OCI-LY1 (cell line): ENCODE measurements around the gene RIPK3.
"Not testable (repeated sequence)": the region's sequence is repeated elsewhere in the genome, so short reads cannot be mapped to it uniquely, and the experiment has no call there.

ENCODE experiments used
- H2AFZ ChIP-seq: fragments of 200-600 bp; sonication (generic), shearing (Covaris generic); 2 replicates; pipeline ENCODE4 v1.6.0; 2014; ENCODE audit warnings: antibody characterized with exemption, mild to moderate bottlenecking, low read length
- H3F3A ChIP-seq: fragments of 200-600 bp; sonication (generic), shearing (Covaris generic); 2 replicates; pipeline ENCODE4 v1.6.0; 2014; ENCODE audit warnings: mild to moderate bottlenecking, antibody characterized with exemption, low read length, moderate library complexity; ENCODE audit not compliant: insufficient read depth
- H3K27ac ChIP-seq: fragments of 200-600 bp; sonication (generic); 2 replicates; pipeline ENCODE4 v1.5.1; 2014; ENCODE audit warnings: low read length, mixed run types, mild to moderate bottlenecking, low read depth; ENCODE audit not compliant: poor library complexity, severe bottlenecking
- H3K27me3 ChIP-seq: fragments of 200-600 bp; sonication (generic); 2 replicates; pipeline ENCODE4 v1.6.0; 2014; ENCODE audit warnings: antibody characterized with exemption, mild to moderate bottlenecking, low read length, moderate library complexity; ENCODE audit not compliant: insufficient read depth
- H3K36me3 ChIP-seq: fragments of 200-600 bp; sonication (generic); 2 replicates; pipeline ENCODE4 v1.6.1; 2014; ENCODE audit warnings: mild to moderate bottlenecking, antibody characterized with exemption, low read length, moderate library complexity, mixed read lengths; ENCODE audit not compliant: insufficient read depth
- H3K4me1 ChIP-seq: fragments of 200-600 bp; sonication (generic); 2 replicates; pipeline ENCODE4 v1.5.1; 2014; ENCODE audit warnings: mild to moderate bottlenecking, low read length, moderate library complexity; ENCODE audit not compliant: insufficient read depth, severe bottlenecking
- H3K4me2 ChIP-seq: fragments of 200-600 bp; sonication (generic), shearing (Covaris generic); 2 replicates; pipeline ENCODE4 v1.6.1; 2014; ENCODE audit warnings: low read length
- H3K4me3 ChIP-seq: fragments of 200-600 bp; sonication (generic); 2 replicates; pipeline ENCODE4 v1.5.1; 2014; ENCODE audit warnings: low read length, low read depth, mild to moderate bottlenecking, mixed read lengths; ENCODE audit not compliant: poor library complexity, severe bottlenecking
- H3K79me2 ChIP-seq: fragments of 200-600 bp; shearing (Covaris generic); 2 replicates; pipeline ENCODE4 v1.6.1; 2016; ENCODE audit warnings: mixed run types, low read length, mixed read lengths; ENCODE audit not compliant: insufficient read depth
- H3K9ac ChIP-seq: fragments of 200-600 bp; sonication (generic), shearing (Covaris generic); 2 replicates; pipeline ENCODE4 v1.6.1; 2014; ENCODE audit warnings: mild to moderate bottlenecking, low read length, mixed read lengths
- H3K9me2 ChIP-seq: fragments of 200-600 bp; sonication (generic), shearing (Covaris generic); 2 replicates; pipeline ENCODE4 v1.6.1; 2014; ENCODE audit warnings: low read depth, mild to moderate bottlenecking, low read length, mixed read lengths
- H3K9me3 ChIP-seq: fragments of 200-600 bp; shearing (Covaris generic); 2 replicates; pipeline ENCODE4 v1.6.1; 2014; ENCODE audit warnings: low read length, mixed read lengths
- H4K20me1 ChIP-seq: fragments of 200-600 bp; sonication (generic), shearing (Covaris generic); 2 replicates; pipeline ENCODE4 v1.6.0; 2016; ENCODE audit warnings: mild to moderate bottlenecking, low read length; ENCODE audit not compliant: insufficient read depth
- CTCF ChIP-seq: fragments of 200-600 bp; sonication (generic), shearing (Covaris generic); IDR thresholded peaks from 2 replicates; pipeline ENCODE4 v1.5.1; 2017; ENCODE audit warnings: mild to moderate bottlenecking, antibody characterized with exemption, low read length, moderate library complexity, mixed read lengths
- EZH2 ChIP-seq: fragments of 200-600 bp; sonication (generic), shearing (Covaris generic); IDR thresholded peaks from 2 replicates; pipeline ENCODE4 v1.8.0; 2017; ENCODE audit warnings: borderline replicate concordance, mixed run types, mild to moderate bottlenecking, antibody characterized with exemption, low read length, moderate library complexity, mixed read lengths

RIPK3 gene

GRCh38 chr14:24355009-24355408, 15.2 kb upstream of the RIPK3 start:
- Histone ChIP-seq H3K79me2 (no peaks in the 10 kb centered on the region), H3K27ac (no peak overlapping the region), H3K9me3 (no peaks in the 10 kb centered on the region), H3K27me3 (no peaks in the 10 kb centered on the region; the same call in 1 of the 2 replicates), H3K4me3 (no peak overlapping the region), H3K9ac (no peak overlapping the region), H4K20me1 (no peaks in the 10 kb centered on the region), H3F3A (no peaks in the 10 kb centered on the region), H3K36me3 (no peaks in the 10 kb centered on the region), H3K4me2 (no peak overlapping the region), H3K9me2 (no peaks in the 10 kb centered on the region), H3K4me1 (no peaks in the 10 kb centered on the region), H2AFZ (no peak overlapping the region)
- TF ChIP-seq EZH2 (no peak), CTCF (no peak)

- not testable (repeated sequence) for H3K4me2 ChIP-seq, H3K27ac ChIP-seq
Measured at GRCh38 chr14:24354482-24354825, 14.7 kb upstream of the RIPK3 start.

GRCh38 chr14:24353559-24354481, 14.0 kb upstream of the RIPK3 start:
- Histone ChIP-seq H3K27ac (no peak overlapping the region), H3K36me3 (no peaks in the 10 kb centered on the region), H3K9me2 (no peaks in the 10 kb centered on the region), H3K9me3 (no peaks in the 10 kb centered on the region), H3K9ac (no peak overlapping the region), H3F3A (no peaks in the 10 kb centered on the region), H3K4me2 (no peak overlapping the region), H3K4me1 (no peaks in the 10 kb centered on the region), H2AFZ (no peak overlapping the region), H3K4me3 (no peak overlapping the region), H3K79me2 (no peaks in the 10 kb centered on the region), H4K20me1 (no peaks in the 10 kb centered on the region), H3K27me3 (peaks cover 3% of the 10 kb centered on the region; the same call in 1 of the 2 replicates)
- TF ChIP-seq CTCF, result no peak

More at GRCh38 chr14:24354482-24354825, 14.7 kb upstream of the RIPK3 start:
- not testable (repeated sequence) for H3K27me3 ChIP-seq, H3K9me2 ChIP-seq, H3K4me1 ChIP-seq, H3K9me3 ChIP-seq, H2AFZ ChIP-seq, H3F3A ChIP-seq, H3K4me3 ChIP-seq, H3K79me2 ChIP-seq, H3K9ac ChIP-seq, H4K20me1 ChIP-seq, H3K36me3 ChIP-seq

- peaks cover 3% of the 10 kb centered on the region; the same call in 1 of the 2 replicates for H3K27me3 ChIP-seq
- no peaks in the 10 kb centered on the region for H4K20me1 ChIP-seq
- H3K79me2 ChIP-seq, result no peaks in the 10 kb centered on the region
- no peak overlapping the region for H3K9ac ChIP-seq
- no peak overlapping the region for H2AFZ ChIP-seq
- TF ChIP-seq EZH2, result no peak
- TF ChIP-seq CTCF, result no peak; the same call in 1 of the 2 replicates
- no peaks in the 10 kb centered on the region for H3K9me2 ChIP-seq
- no peaks in the 10 kb centered on the region for H3F3A ChIP-seq
- H3K9me3 ChIP-seq, result no peaks in the 10 kb centered on the region
- H3K36me3 ChIP-seq, result no peaks in the 10 kb centered on the region
- H3K4me3 ChIP-seq, result no peak overlapping the region
- H3K27ac ChIP-seq, result no peak overlapping the region
- H3K4me2 ChIP-seq, result no peak overlapping the region
- no peaks in the 10 kb centered on the region for H3K4me1 ChIP-seq
Measured at GRCh38 chr14:24351517-24351916, 11.7 kb upstream of the RIPK3 start.
